GM21737 (cell line): Measurements from ENCODE around the gene PRSS53.

Experiments used
- ATAC-seq: cut with Tn5 transposase; IDR thresholded peaks from one replicate; pipeline ENCODE4 v1.9.1; 2021; ENCODE audit warnings: mild to moderate bottlenecking, moderate library complexity; ENCODE audit not compliant: unreplicated experiment

PRSS53 gene

GRCh38 chr16:31080035-31080629 is 8.6 kb downstream of the PRSS53 start:
- ATAC-seq: no peak

GRCh38 chr16:31079342-31079944 is 9.3 kb downstream of the PRSS53 start:
- no peak for ATAC-seq

GRCh38 chr16:31078597-31079341 is 10.0 kb downstream of the PRSS53 start:
- no peak for ATAC-seq

GRCh38 chr16:31077592-31078396 is 10.9 kb downstream of the PRSS53 start:
- ATAC-seq: no peak

GRCh38 chr16:31077024-31077423 is 11.7 kb downstream of the PRSS53 start:
- ATAC-seq: no peak

GRCh38 chr16:31076319-31076718 is 12.4 kb downstream of the PRSS53 start:
- ATAC-seq: no peak

GRCh38 chr16:31074814-31075183 is 13.9 kb downstream of the PRSS53 start:
- no peak for ATAC-seq

GRCh38 chr16:31073970-31074813 is 14.6 kb downstream of the PRSS53 start, which contains the start of the genes ZNF646 and ZNF668:
TSS of gene ZNF646 (plus strand) at chr16:31074422. CDS start at chr16:31076325, 1,903 bp downstream.
TSS of gene ZNF668 (minus strand) at chr16:31074240. CDS start at chr16:31064459, 9,781 bp downstream.
- peak; percentile 69 for ATAC-seq

- peak; percentile 45 for ATAC-seq
Measured at GRCh38 chr16:31073142-31073969, 15.4 kb downstream of the PRSS53 start.

GRCh38 chr16:31072540-31073141 is 16.1 kb downstream of the PRSS53 start:
- no peak for ATAC-seq

- no peak for ATAC-seq
Measured at GRCh38 chr16:31071861-31072260, 16.9 kb downstream of the PRSS53 start.

GRCh38 chr16:31067342-31067741 is 21.4 kb downstream of the PRSS53 start:
- ATAC-seq: no peak

- no peak for ATAC-seq
Measured at GRCh38 chr16:31064882-31065461, 23.8 kb downstream of the PRSS53 start.

- no peak for ATAC-seq
Measured at GRCh38 chr16:31063843-31064611, 24.7 kb downstream of the PRSS53 start.

- ATAC-seq: no peak
Measured at GRCh38 chr16:31063495-31063842, 25.3 kb downstream of the PRSS53 start.

- no peak for ATAC-seq
Measured at GRCh38 chr16:31061813-31062440, 26.8 kb downstream of the PRSS53 start.

GRCh38 chr16:31061126-31061812 is 27.5 kb downstream of the PRSS53 start:
- no peak for ATAC-seq
